Liver (tissue), 9 donors: ENCODE results near the gene PHLDB2. TPM values are rescaled to one million over a fixed set of nuclear protein-coding genes. Genes with fewer than 3 reads are reported as not detected.

Source experiments
- DNase-seq: peaks from one replicate; pipeline ENCODE4 v3.0.0-alpha.2; 2017; ENCODE audit warnings: low spot score
- H3K27ac ChIP-seq, 2 donors: one replicate each; pipeline ENCODE4 v1.7.0; 2013; ENCODE audit warnings: inconsistent platforms in 2 of 2, low read length in 2 of 2, control low read depth in 1 of 2, low read depth in 1 of 2, mild to moderate bottlenecking in 1 of 2
- H3K27me3 ChIP-seq, 4 donors: one replicate each; pipeline versions ENCODE4 v1.6.1 to v1.7.0; 2013; ENCODE audit warnings: low read length in 3 of 4, inconsistent platforms in 1 of 4, mild to moderate bottlenecking in 1 of 4, moderate library complexity in 1 of 4; ENCODE audit not compliant: control insufficient read depth in 4 of 4, insufficient read depth in 4 of 4
- H3K36me3 ChIP-seq, 4 donors: one replicate each; pipeline versions ENCODE4 v1.6.1 to v1.7.0; 2013; ENCODE audit warnings: low read length in 3 of 4, mild to moderate bottlenecking in 3 of 4, low read depth in 1 of 4, moderate library complexity in 1 of 4; ENCODE audit not compliant: control insufficient read depth in 4 of 4, insufficient read depth in 3 of 4
- H3K4me1 ChIP-seq, 4 donors: one replicate each; pipeline versions ENCODE4 v1.6.1 to v1.7.0; 2013; ENCODE audit warnings: low read length in 3 of 4, mild to moderate bottlenecking in 3 of 4, moderate library complexity in 1 of 4; ENCODE audit not compliant: control insufficient read depth in 4 of 4, insufficient read depth in 4 of 4
- H3K4me3 ChIP-seq, 3 donors: one replicate each; pipeline versions ENCODE4 v1.6.1 to v1.7.0; 2013; ENCODE audit warnings: low read length in 3 of 3, control low read depth in 1 of 3, low read depth in 1 of 3, mild to moderate bottlenecking in 1 of 3
- H3K9ac ChIP-seq, 2 donors: one replicate each; pipeline ENCODE4 v1.7.0; 2013; ENCODE audit warnings: low read length in 2 of 2, mild to moderate bottlenecking in 2 of 2, moderate library complexity in 2 of 2, control low read depth in 1 of 2, low read depth in 1 of 2
- H3K9me3 ChIP-seq, 4 donors: one replicate each; pipeline versions ENCODE4 v1.6.1 to v1.7.0; 2013; ENCODE audit warnings: low read length in 3 of 4; ENCODE audit not compliant: control insufficient read depth in 4 of 4
- EGR1 ChIP-seq, 2 donors: IDR thresholded peaks; 2 replicates each; pipeline ENCODE4 v1.6.1; 2016 to 2018; ENCODE audit warnings: antibody characterized with exemption in 2 of 2, low read depth in 2 of 2
- FOXA1 ChIP-seq: IDR thresholded peaks from 2 replicates; pipeline ENCODE4 v1.6.1; 2016; ENCODE audit warnings: antibody characterized with exemption
- FOXA2 ChIP-seq: IDR thresholded peaks from 2 replicates; pipeline ENCODE4 v1.6.1; 2016; ENCODE audit warnings: antibody characterized with exemption
- GABPA ChIP-seq, 2 donors: IDR thresholded peaks in 1 of 2; conservative IDR thresholded peaks in 1 of 2; 2 replicates each; pipeline ENCODE4 v1.6.1; 2016; ENCODE audit warnings: antibody characterized with exemption in 2 of 2, mild to moderate bottlenecking in 1 of 2, moderate library complexity in 1 of 2
- HNF4G ChIP-seq: IDR thresholded peaks from 2 replicates; pipeline ENCODE4 v1.6.1; 2016; ENCODE audit warnings: antibody characterized with exemption
- JUND ChIP-seq, 2 donors: IDR thresholded peaks; 2 replicates each; pipeline ENCODE4 v1.6.1; 2016; ENCODE audit warnings: antibody characterized with exemption in 2 of 2
- NR2F2 ChIP-seq: IDR thresholded peaks from 2 replicates; pipeline ENCODE4 v1.6.1; 2016; ENCODE audit warnings: antibody characterized with exemption
- RAD21 ChIP-seq, 2 donors: IDR thresholded peaks; 2 replicates each; pipeline ENCODE4 v1.6.1; 2016; ENCODE audit warnings: antibody characterized with exemption in 2 of 2, mild to moderate bottlenecking in 2 of 2
- RXRA ChIP-seq, 2 donors: IDR thresholded peaks; 2 replicates each; pipeline ENCODE4 v1.6.1; 2017 to 2018; ENCODE audit warnings: antibody characterized with exemption in 2 of 2, mild to moderate bottlenecking in 1 of 2
- SP1 ChIP-seq: IDR thresholded peaks from 2 replicates; pipeline ENCODE4 v1.6.1; 2018; ENCODE audit warnings: antibody characterized with exemption, mild to moderate bottlenecking
- TAF1 ChIP-seq: conservative IDR thresholded peaks from 2 replicates; pipeline ENCODE4 v1.6.1; 2016; ENCODE audit warnings: antibody characterized with exemption, mild to moderate bottlenecking
- YY1 ChIP-seq: IDR thresholded peaks from 2 replicates; pipeline ENCODE4 v1.6.1; 2016; ENCODE audit warnings: antibody characterized with exemption, mild to moderate bottlenecking
- WGBS: extraction: QIAGEN DNeasy Blood & Tissue Kit; methylation state at CpG from one replicate; pipeline ENCODE4 v1.1.7; 2013; 5-methylcytosine and 5-hydroxymethylcytosine counted together
- polyA plus RNA-seq, 2 donors: library from polyadenylated mRNA; stranded (reverse) in 1 of 2; unstranded in 1 of 2; fragments of 200-250 nt in 1 of 2; fragments of >200 nt in 1 of 2; fragmentation: Nextera tagmentation in 1 of 2; extraction: Ambion mirVana in 1 of 2; gene quantifications; one replicate each; pipeline versions ENCODE4 v1.2.1 to v1.2.3, GENCODE V29; 2013 to 2015
- total RNA-seq, 2 donors: library from RNA; depleted of rRNA; stranded (reverse); fragments of >200 nt; gene quantifications; one replicate each; pipeline ENCODE4 v1.2.3, GENCODE V29; 2014
- TF ChIP-seq, protein P1 (sequence below): IDR thresholded peaks from 2 replicates; pipeline ENCODE4 v1.6.1; 2016; ENCODE audit warnings: antibody characterized with exemption
- TF ChIP-seq, protein P2 (sequence below): IDR thresholded peaks from 2 replicates; pipeline ENCODE4 v1.6.1; 2016; ENCODE audit warnings: antibody characterized with exemption
- TF ChIP-seq, protein P3 (sequence below): IDR thresholded peaks from 2 replicates; pipeline ENCODE4 v1.6.1; 2016; ENCODE audit warnings: antibody characterized with exemption
- TF ChIP-seq, protein P4 (sequence below): IDR thresholded peaks from 2 replicates; pipeline ENCODE4 v1.6.1; 2016; ENCODE audit warnings: antibody characterized with exemption, mild to moderate bottlenecking
- donor health status: healthy.
- donor health status: healthy.
- donor health status: healthy.
- donor health status: healthy.
- donor health status: healthy.

PHLDB2 gene
- total and polyA plus RNA-seq, 4 donors: 9.7 to 42.9 (median 22.2) TPM

DNA sequence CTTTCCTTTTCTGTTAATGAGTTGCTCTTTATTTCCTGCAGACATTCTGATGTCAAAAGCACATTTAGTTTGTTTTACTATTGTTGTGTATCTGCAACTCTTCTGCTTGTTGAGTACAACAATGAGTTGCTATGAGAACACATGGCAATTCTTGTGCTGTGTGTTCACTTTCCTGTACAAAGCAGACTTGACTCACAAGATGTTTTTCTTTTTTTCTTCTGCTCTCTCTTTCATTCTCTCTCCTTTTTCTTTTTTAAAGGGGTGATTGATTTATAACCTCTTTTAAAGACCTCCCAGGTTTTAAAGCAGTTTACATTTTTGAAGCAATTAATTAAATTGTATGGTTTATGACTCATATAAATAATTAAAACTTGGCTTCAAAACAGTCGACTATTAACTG is 88.2 kb downstream of the PHLDB2 start:
- Histone ChIP-seq H3K9me3 (no peaks in the 10 kb centered on the region), H3K27me3 (no peaks in the 10 kb centered on the region), H3K9ac (no peak overlapping the region), H3K4me1 (no peaks in the 10 kb centered on the region), H3K27ac (no peak overlapping the region), H3K4me3 (no peak overlapping the region), H3K36me3 (peaks cover 2 to 26% (median 10%) of the 10 kb centered on the region in 4 donors)
- 82% methylated on average over 1 of the region's 1 CpG for WGBS
- TF ChIP-seq YY1 (no peak), RXRA (IDR thresholded peaks at IDR 0.05) (no peak), FOXA1 (no peak), JUND (IDR thresholded peaks at IDR 0.05) (no peak), FOXA2 (no peak), SP1 (no peak), GABPA (IDR thresholded peaks at IDR 0.05 in 1 of 2, conservative IDR thresholded peaks at IDR 0.05 in 1 of 2) (no peak), HNF4G (no peak), TAF1 (no peak), NR2F2 (no peak), RAD21 (IDR thresholded peaks at IDR 0.05) (no peak), EGR1 (IDR thresholded peaks at IDR 0.05; ENCODE audit: low read depth in 2 of 2) (no peak)
- TF ChIP-seq, protein P1, sequence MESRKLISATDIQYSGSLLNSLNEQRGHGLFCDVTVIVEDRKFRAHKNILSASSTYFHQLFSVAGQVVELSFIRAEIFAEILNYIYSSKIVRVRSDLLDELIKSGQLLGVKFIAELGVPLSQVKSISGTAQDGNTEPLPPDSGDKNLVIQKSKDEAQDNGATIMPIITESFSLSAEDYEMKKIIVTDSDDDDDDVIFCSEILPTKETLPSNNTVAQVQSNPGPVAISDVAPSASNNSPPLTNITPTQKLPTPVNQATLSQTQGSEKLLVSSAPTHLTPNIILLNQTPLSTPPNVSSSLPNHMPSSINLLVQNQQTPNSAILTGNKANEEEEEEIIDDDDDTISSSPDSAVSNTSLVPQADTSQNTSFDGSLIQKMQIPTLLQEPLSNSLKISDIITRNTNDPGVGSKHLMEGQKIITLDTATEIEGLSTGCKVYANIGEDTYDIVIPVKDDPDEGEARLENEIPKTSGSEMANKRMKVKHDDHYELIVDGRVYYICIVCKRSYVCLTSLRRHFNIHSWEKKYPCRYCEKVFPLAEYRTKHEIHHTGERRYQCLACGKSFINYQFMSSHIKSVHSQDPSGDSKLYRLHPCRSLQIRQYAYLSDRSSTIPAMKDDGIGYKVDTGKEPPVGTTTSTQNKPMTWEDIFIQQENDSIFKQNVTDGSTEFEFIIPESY: no peak
- TF ChIP-seq, protein P2, sequence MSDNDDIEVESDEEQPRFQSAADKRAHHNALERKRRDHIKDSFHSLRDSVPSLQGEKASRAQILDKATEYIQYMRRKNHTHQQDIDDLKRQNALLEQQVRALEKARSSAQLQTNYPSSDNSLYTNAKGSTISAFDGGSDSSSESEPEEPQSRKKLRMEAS: no peak
- TF ChIP-seq, protein P3, sequence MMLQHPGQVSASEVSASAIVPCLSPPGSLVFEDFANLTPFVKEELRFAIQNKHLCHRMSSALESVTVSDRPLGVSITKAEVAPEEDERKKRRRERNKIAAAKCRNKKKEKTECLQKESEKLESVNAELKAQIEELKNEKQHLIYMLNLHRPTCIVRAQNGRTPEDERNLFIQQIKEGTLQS: no peak
- TF ChIP-seq, protein P4, sequence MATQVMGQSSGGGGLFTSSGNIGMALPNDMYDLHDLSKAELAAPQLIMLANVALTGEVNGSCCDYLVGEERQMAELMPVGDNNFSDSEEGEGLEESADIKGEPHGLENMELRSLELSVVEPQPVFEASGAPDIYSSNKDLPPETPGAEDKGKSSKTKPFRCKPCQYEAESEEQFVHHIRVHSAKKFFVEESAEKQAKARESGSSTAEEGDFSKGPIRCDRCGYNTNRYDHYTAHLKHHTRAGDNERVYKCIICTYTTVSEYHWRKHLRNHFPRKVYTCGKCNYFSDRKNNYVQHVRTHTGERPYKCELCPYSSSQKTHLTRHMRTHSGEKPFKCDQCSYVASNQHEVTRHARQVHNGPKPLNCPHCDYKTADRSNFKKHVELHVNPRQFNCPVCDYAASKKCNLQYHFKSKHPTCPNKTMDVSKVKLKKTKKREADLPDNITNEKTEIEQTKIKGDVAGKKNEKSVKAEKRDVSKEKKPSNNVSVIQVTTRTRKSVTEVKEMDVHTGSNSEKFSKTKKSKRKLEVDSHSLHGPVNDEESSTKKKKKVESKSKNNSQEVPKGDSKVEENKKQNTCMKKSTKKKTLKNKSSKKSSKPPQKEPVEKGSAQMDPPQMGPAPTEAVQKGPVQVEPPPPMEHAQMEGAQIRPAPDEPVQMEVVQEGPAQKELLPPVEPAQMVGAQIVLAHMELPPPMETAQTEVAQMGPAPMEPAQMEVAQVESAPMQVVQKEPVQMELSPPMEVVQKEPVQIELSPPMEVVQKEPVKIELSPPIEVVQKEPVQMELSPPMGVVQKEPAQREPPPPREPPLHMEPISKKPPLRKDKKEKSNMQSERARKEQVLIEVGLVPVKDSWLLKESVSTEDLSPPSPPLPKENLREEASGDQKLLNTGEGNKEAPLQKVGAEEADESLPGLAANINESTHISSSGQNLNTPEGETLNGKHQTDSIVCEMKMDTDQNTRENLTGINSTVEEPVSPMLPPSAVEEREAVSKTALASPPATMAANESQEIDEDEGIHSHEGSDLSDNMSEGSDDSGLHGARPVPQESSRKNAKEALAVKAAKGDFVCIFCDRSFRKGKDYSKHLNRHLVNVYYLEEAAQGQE: no peak
- DNase-seq: no peak

DNA sequence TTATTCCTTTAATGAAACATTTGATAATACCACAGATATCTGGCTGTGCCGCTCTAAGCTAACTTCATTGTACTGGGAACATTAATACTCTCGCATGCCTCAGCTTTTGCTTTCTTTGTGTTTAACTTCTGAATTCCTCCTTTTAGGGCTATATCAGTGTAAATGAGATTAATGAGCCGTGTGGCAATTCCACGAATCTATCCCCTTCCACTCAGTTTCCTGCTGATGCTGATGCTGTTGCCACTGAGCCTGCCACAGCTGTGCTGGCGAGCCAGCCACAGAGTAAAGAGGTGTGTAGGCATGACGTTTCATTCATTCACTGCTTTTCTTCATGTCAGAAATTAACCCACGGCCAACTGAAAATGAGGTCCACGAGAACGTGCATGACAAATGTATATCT is 89.7 kb downstream of the PHLDB2 start:
- Histone ChIP-seq H3K36me3 (peaks cover 2 to 35% (median 20%) of the 10 kb centered on the region in 4 donors), H3K27me3 (no peaks in the 10 kb centered on the region), H3K9me3 (no peaks in the 10 kb centered on the region), H3K4me3 (no peak overlapping the region), H3K4me1 (no peaks in the 10 kb centered on the region), H3K27ac (no peak overlapping the region), H3K9ac (no peak overlapping the region)
- TF ChIP-seq, protein P2: no peak
- no peak for TF ChIP-seq HNF4G
- TF ChIP-seq FOXA1: no peak
- TF ChIP-seq SP1: no peak
- TF ChIP-seq, protein P3: no peak
- WGBS: 91% methylated on average over 9 of the region's 9 CpGs
- DNase-seq: no peak
